Colonic mucosa (tissue), 4 donors: Measurements from ENCODE around the gene PRKCH. TPM values are rescaled to one million over a fixed set of nuclear protein-coding genes. Genes with fewer than 3 reads are reported as not detected.

Experiments used
- DNase-seq: peaks from one replicate; pipeline ENCODE4 v3.0.0-alpha.2; 2020
- H3K27ac ChIP-seq: fragments of 200-600 bp; one replicate; pipeline ENCODE4 v1.8.0; 2021
- H3K27me3 ChIP-seq: fragments of 200-600 bp; one replicate; pipeline ENCODE4 v1.8.0; 2021
- H3K36me3 ChIP-seq: fragments of 200-600 bp; one replicate; pipeline ENCODE4 v1.8.0; 2021
- H3K4me1 ChIP-seq: fragments of 200-600 bp; one replicate; pipeline ENCODE4 v1.8.0; 2021; ENCODE audit warnings: mild to moderate bottlenecking
- H3K4me3 ChIP-seq: fragments of 200-600 bp; one replicate; pipeline ENCODE4 v1.8.0; 2021
- H3K9ac ChIP-seq, 2 donors: one replicate each; pipeline ENCODE4 v1.7.0; 2013; ENCODE audit warnings: control low read depth in 2 of 2, low read depth in 2 of 2, low read length in 2 of 2
- H3K9me3 ChIP-seq: fragments of 200-600 bp; one replicate; pipeline ENCODE4 v1.8.0; 2021
- CTCF ChIP-seq: fragments of 200-600 bp; IDR thresholded peaks from one replicate; pipeline ENCODE4 v1.8.0; 2022; ENCODE audit warnings: antibody characterized with exemption, mild to moderate bottlenecking
- intact Hi-C: fragments of 100-400 bp; cut with DNase I; formaldehyde crosslinking; loops from one replicate; pipeline ENCODE4 v1.14.1; 2022
- total RNA-seq, 2 donors: library from RNA; stranded (reverse); fragmentation: NEBNext Ultra II Directional in 1 of 2; extraction: Animal tissue kit (Norgen Biotek cat#: 25700) in 1 of 2; gene quantifications; one replicate each; pipeline ENCODE4 v1.2.1, GENCODE V29; 2021
- donor health status: healthy.
- donor health status: DM: no; HTN: no; CAD: no.
- donor health status: DM: no; HTN: no; CAD: no.

Gene PRKCH
- total RNA-seq, 2 donors from 2014 or later: 11.4 to 11.5 TPM

DNA sequence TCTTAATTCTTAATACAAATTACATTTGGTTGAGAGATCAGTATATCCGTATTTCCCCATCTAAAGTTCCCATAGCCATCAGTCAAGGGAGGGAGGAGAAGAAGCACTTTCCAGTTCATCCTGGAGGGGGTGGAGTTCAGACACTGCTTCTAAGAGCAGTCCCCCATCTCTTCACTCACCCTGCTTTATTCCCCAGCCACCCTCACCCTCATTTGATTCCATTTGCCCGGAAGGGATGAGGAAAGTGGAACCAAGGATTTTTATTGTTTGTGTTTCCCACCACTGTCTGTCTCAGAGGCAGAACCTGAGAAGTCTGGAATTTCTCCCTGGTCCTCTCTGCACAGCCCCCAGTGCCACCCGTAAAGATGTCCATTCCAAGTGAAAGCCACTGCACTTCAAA, 239.7 kb downstream of the PRKCH start:
- H3K27me3 ChIP-seq: no peaks in the 10 kb centered on the region
- intact Hi-C loops: no loop called here
- TF ChIP-seq CTCF: no peak
- peak overlapping the region in 1 of 2 donors; percentile 44 for H3K9ac ChIP-seq
- no peak for DNase-seq
- H3K4me3 ChIP-seq: no peak overlapping the region
- H3K36me3 ChIP-seq: no peaks in the 10 kb centered on the region
- peak overlapping the region; percentile 87 for H3K27ac ChIP-seq
- no peaks in the 10 kb centered on the region for H3K9me3 ChIP-seq
- peaks cover 14% of the 10 kb centered on the region for H3K4me1 ChIP-seq

DNA sequence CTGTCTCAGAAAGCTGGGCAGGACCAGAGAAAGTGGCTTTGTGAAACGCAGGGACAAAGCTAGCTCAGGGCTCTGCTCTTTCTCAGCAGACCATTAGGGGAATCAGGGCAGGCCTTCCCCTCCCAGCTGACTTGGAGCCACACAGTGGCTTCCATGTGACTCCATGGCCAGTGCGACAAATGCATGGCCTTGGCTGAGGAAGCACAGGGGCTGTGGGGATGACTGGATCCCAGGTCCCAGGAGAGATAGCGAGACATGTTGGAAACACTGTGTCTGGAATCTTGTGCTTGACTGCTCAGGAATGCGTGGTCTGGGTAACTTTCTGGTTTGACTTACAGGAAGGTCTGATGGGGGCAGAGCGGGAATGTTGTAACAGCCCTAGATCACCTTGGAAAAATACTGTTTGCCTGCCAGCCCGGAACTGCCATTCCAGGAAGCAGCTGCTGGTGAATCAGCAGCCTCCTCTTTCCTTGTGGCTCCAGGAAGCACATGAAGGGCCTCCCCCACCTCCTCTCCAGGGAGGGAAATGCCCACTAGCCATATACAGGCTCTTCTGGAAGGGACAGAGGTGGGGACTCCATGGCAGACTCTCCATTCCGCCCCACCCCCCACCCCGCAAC, 240.4 kb downstream of the PRKCH start:
- TF ChIP-seq CTCF: no peak
- Histone ChIP-seq H3K27me3 (no peaks in the 10 kb centered on the region), H3K36me3 (no peaks in the 10 kb centered on the region), H3K4me3 (no peak overlapping the region), H3K27ac (peak overlapping the region; percentile 87), H3K4me1 (peaks cover 14% of the 10 kb centered on the region), H3K9ac (peak overlapping the region; percentile 1 to 44), H3K9me3 (no peaks in the 10 kb centered on the region)
- intact Hi-C loops: no loop called here
- peak; percentile 81 for DNase-seq

DNA sequence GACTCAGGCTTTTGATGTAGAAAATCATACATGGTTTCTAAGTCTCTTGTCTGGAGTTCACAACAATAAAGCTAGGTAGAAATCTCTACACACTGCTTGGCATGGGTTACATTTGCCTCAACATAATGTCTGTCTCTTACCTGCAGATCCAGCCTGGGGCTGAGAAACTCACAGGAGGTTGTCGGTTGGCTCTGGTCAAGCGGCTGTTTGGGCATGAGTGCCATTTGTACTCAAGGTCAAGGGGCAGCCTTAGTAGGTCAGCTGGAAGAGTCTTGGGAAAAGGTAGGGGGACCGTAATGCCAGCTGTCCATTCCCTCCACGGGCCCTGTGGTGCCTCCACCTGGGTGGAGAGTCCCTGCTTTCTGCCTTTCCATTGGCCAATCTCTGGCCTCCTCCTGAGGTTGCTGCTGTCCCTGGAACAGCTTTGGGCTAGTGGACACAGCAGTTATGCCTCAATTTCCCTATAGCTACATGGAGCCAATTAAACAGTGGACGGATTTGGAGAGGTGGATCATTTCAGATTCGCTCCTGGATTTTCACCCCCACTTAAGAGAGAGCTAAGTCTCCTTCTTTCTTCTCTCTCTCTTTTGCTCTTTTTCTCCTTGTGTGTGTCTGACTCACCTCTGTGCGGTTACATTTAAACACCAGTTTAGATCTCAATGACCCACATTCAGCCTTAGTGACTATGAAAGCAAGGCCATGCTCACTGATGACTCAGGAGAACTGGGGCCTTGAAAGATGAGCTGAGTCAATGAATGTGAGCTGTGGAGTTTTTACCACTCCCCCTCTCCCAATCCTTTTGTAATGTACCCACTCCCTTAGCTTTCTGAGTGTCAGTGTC, 241.2 kb downstream of the PRKCH start:
- H3K27me3 ChIP-seq: no peaks in the 10 kb centered on the region
- H3K9me3 ChIP-seq: no peaks in the 10 kb centered on the region
- no peak overlapping the region for H3K4me3 ChIP-seq
- no peaks in the 10 kb centered on the region for H3K36me3 ChIP-seq
- intact Hi-C loops: no loop called here
- peak overlapping the region; percentile 87 for H3K27ac ChIP-seq
- no peak for TF ChIP-seq CTCF
- H3K9ac ChIP-seq: peak overlapping the region in 1 of 2 donors; percentile 44
- peaks cover 14% of the 10 kb centered on the region for H3K4me1 ChIP-seq
- no peak for DNase-seq

- H3K27me3 ChIP-seq: no peaks in the 10 kb centered on the region
- H3K9ac ChIP-seq: no peak overlapping the region
- no peaks in the 10 kb centered on the region for H3K36me3 ChIP-seq
- no peak for DNase-seq
- intact Hi-C loops: no loop called here
- H3K4me3 ChIP-seq: no peak overlapping the region
- peak overlapping the region; percentile 19 for H3K27ac ChIP-seq
- no peak for TF ChIP-seq CTCF
- H3K4me1 ChIP-seq: peaks cover 18% of the 10 kb centered on the region
- H3K9me3 ChIP-seq: no peaks in the 10 kb centered on the region
These were observed 241.8 kb downstream of the PRKCH start for GRCh38 chr14:61563162-61563511.

DNA sequence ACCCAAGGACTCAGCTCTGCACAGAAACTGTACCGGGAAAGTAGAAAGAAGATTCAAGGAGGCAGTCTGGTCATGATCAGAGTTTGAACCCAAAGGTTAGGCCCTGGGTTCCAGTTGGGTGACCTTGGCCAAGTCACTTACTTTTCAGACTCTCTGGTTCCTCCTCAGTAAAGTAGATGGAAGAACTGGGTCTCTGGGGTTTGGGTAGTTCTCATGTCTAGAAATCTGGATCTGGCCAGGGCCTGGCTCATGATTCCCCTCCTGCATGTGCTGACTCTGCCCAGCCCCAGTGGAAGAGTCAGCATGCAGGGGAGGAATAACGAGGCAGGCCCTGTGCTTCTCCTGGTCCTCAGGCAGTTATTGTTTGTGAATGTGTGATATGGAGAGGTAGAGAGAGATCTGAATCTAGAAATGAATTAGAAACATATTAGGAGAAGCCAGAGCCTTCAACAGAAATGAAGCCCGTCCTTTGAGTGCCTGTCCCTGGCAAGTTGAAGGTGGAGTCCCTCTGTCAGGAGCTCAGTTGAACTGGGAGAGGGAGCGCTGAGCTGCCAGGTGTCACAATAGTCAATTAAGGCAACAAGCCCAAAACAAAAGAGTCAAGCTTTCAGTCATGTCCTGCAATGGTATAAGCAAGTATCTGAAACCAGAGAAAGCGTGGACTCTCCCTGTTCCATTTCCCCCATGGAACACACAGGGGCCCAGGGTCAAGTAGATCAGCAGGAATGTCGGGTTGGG, 242.7 kb downstream of the PRKCH start:
- H3K27ac ChIP-seq: peak overlapping the region; percentile 19
- H3K27me3 ChIP-seq: no peaks in the 10 kb centered on the region
- no peaks in the 10 kb centered on the region for H3K36me3 ChIP-seq
- peaks cover 22% of the 10 kb centered on the region for H3K4me1 ChIP-seq
- no peak overlapping the region for H3K4me3 ChIP-seq
- intact Hi-C loops: no loop called here
- DNase-seq: no peak
- no peak for TF ChIP-seq CTCF
- no peaks in the 10 kb centered on the region for H3K9me3 ChIP-seq
- peak overlapping the region in 1 of 2 donors; percentile 36 for H3K9ac ChIP-seq
